GM15510 (cell line): ENCODE measurements around the gene DAZAP1.

Experiments
- POLR2A ChIP-seq: IDR thresholded peaks from 3 replicates; pipeline ENCODE4 v1.6.1; 2011; ENCODE audit warnings: borderline replicate concordance; ENCODE audit not compliant: insufficient read length; ENCODE audit errors: extremely low read depth

The DAZAP1 gene

GRCh38 chr19:1407528-1408299 lies at the start of gene DAZAP1:
Gene DAZAP1, plus strand, starts transcription at chr19:1407586. Its CDS starts 188 bp downstream, at chr19:1407774.
- no peak for TF ChIP-seq POLR2A

- no peak for TF ChIP-seq POLR2A
Observed at GRCh38 chr19:1360126-1360817, 47.1 kb upstream of the DAZAP1 start.

GRCh38 chr19:1360818-1361461 lies 46.4 kb upstream of the DAZAP1 start:
- no peak for TF ChIP-seq POLR2A

GRCh38 chr19:1361601-1362386 lies 45.6 kb upstream of the DAZAP1 start:
- no peak for TF ChIP-seq POLR2A

- no peak for TF ChIP-seq POLR2A
Observed at GRCh38 chr19:1362387-1363257, 44.8 kb upstream of the DAZAP1 start.

- TF ChIP-seq POLR2A = no peak
Observed at GRCh38 chr19:1363599-1363998, 43.8 kb upstream of the DAZAP1 start.

GRCh38 chr19:1364070-1364704 lies 43.2 kb upstream of the DAZAP1 start:
- TF ChIP-seq POLR2A = no peak

- no peak for TF ChIP-seq POLR2A
Observed at GRCh38 chr19:1365319-1366269, 41.8 kb upstream of the DAZAP1 start.

- no peak for TF ChIP-seq POLR2A
Observed at GRCh38 chr19:1366296-1366695, 41.1 kb upstream of the DAZAP1 start.

GRCh38 chr19:1366899-1367870 lies 40.2 kb upstream of the DAZAP1 start:
- no peak for TF ChIP-seq POLR2A

GRCh38 chr19:1369214-1369805 lies 38.1 kb upstream of the DAZAP1 start:
- TF ChIP-seq POLR2A = no peak
